Measurements from ENCODE around the gene JUP.

JUP gene

DNA sequence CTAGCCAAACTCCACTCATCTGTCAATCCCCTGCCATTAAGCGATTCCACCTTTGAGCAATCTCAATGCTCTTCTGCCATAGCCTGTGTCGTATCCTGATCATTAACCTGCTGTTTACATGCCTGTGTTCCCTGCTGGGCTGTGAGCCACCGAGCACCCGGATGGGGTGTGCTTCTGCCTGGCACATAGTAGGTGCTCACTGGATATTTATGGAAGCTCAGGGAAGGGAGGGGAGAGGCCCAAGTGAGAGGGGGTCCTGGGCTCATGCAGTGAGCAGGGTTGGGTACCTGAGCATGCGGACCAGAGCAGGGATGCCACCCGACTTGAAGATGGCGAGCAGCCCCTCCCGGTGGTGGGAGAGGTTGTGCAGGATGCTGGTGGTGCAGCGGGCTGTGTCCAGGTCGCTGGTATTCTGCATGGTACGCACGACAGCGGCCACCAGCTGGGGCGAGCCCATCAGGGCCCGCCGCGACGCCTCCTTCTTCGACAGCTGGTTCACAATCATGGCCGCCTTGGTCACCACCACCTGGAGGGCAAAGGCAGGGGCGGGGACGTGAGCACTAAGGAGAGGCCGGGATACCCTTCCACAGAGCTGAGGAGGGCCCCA, 17.7 kb downstream of the JUP start:
- CTCF ChIA-PET: interaction anchor here (0.7 to 1.2 kb wide), 3 partner anchors 11 to 73 kb away, joined by 3 read pairs; no protein-coding TSS in a partner anchor
- H3K4me3 ChIP-seq (ENCODE audit: low read depth, low read length): no peak overlapping the region
- no peak for DNase-seq (ENCODE audit: low read depth, low spot score)
- TF ChIP-seq, protein P1, sequence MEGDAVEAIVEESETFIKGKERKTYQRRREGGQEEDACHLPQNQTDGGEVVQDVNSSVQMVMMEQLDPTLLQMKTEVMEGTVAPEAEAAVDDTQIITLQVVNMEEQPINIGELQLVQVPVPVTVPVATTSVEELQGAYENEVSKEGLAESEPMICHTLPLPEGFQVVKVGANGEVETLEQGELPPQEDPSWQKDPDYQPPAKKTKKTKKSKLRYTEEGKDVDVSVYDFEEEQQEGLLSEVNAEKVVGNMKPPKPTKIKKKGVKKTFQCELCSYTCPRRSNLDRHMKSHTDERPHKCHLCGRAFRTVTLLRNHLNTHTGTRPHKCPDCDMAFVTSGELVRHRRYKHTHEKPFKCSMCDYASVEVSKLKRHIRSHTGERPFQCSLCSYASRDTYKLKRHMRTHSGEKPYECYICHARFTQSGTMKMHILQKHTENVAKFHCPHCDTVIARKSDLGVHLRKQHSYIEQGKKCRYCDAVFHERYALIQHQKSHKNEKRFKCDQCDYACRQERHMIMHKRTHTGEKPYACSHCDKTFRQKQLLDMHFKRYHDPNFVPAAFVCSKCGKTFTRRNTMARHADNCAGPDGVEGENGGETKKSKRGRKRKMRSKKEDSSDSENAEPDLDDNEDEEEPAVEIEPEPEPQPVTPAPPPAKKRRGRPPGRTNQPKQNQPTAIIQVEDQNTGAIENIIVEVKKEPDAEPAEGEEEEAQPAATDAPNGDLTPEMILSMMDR (IDR thresholded peaks at IDR 0.05; ENCODE audit: insufficient read depth, low read length, missing control alignments): no peak
- POLR2A ChIA-PET: no interaction called here

DNA sequence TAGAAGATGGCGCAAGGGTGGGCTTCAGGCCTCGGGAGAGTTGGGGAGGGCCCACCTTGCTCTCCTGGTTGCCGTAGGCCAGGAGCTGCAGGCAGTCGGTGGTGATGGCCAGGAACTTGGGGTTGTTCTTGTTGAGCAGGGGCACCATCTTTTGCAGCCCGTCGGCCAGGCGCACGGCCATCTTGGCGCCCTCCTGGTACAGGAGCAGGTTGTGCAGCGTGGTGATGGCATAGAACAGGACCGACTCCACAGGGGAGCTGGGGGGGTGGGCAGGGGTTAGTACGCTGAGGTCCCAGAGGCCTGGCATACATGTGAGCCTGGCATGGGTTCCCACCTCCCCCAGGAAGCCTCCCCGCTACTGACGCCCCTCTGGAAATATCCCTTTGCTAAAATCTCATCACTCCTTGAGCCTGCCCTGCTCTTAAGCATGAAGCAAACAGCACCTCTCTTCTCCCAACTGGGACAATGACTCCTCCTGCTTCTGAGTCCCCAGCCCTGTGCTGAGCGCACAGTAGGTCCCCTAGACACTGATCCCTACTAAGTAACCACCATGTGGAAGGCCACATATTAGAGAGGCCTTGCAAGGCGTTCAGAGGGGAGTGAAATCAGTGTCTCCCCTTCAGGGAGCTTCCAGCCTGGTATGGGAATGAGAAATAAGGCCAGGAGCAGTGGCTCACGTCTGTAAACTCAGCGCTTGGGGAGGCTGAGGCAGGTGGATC, 19.0 kb downstream of the JUP start:
- CTCF ChIA-PET: no interaction called here
- no peak for DNase-seq (ENCODE audit: low read depth, low spot score)
- POLR2A ChIA-PET: no interaction called here
- TF ChIP-seq, protein P1 (IDR thresholded peaks at IDR 0.05; ENCODE audit: insufficient read depth, low read length, missing control alignments): no peak
- no peak overlapping the region for H3K4me3 ChIP-seq (ENCODE audit: low read depth, low read length)

DNA sequence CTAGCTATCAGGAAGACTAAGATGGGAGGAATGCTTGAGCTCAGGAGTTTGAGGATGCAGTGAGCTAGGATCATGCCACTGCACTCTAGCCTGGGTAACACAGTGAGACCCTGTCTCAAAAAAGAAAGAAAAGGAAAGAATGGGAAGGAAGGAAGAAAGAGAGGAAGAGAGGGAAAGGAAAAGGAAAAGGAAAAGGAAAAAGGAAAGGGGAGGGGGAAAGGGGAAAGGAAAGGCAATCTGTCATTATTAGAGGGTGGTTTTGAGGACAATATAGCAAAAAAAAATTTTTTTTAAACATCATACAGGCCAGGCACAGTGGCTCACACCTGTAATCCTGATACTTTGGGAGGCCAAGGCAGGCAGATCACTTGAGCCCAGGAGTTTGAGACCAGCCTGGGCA, 20.4 kb downstream of the JUP start:
- ChIA-PET CTCF (no interaction called here), POLR2A (no interaction called here)
- DNase-seq (ENCODE audit: low read depth, low spot score): no peak
- TF ChIP-seq, protein P1 (IDR thresholded peaks at IDR 0.05; ENCODE audit: insufficient read depth, low read length, missing control alignments): no peak
- no peak overlapping the region for H3K4me3 ChIP-seq (ENCODE audit: low read depth, low read length)

DNA sequence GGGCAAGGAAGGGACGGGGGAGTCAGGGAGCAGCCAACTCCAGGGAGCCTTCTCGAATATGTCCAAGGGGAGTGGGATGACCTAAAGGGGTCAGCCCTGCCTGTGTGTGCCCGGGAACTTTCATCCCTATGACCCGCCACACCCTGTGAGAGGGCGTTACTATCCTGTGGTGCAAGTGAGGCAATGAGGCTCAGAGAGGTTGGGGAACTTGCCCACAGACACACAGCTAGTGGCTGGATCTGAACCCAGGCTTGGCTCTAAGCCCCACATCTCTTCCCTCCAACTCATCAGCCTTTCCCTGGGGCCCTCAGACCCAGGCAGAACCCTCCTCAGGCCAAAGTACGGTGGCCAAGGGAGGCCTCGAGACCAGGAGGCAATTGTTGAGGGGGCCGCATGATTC, 23.2 kb downstream of the JUP start:
- no peak overlapping the region for H3K4me3 ChIP-seq (ENCODE audit: low read depth, low read length)
- TF ChIP-seq, protein P1 (IDR thresholded peaks at IDR 0.05; ENCODE audit: insufficient read depth, low read length, missing control alignments): no peak
- POLR2A ChIA-PET: no interaction called here
- DNase-seq (ENCODE audit: low read depth, low spot score): no peak
- CTCF ChIA-PET: interaction anchor here (0.7 to 0.8 kb wide), 2 partner anchors 22 to 50 kb away, joined by 3 read pairs; no protein-coding TSS in a partner anchor

DNA sequence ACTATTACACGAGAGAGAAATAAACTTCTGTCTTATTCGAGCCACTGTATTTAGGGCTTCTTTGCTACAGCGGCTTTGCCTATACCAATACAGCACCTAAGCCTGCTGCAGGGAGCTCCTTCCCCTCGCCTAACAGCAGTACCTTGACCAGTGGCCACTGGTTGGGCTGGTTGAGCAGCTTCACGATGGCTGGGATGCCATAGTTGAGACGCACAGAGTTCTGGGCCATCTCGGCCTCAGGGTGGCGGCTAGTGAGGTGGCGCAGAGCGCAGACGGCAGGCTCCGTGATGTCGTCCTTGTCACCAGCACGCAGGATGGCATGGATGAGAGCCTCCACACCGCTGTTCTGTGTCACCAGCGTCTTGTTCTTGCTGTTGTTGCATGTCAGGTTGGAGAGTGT, 23.7 kb downstream of the JUP start:
- ChIA-PET CTCF (interaction anchor here (0.8 kb wide), 1 partner anchor 39 kb away, joined by 3 read pairs; no protein-coding TSS in a partner anchor), POLR2A (no interaction called here)
- TF ChIP-seq, protein P1 (IDR thresholded peaks at IDR 0.05; ENCODE audit: insufficient read depth, low read length, missing control alignments): no peak
- DNase-seq (ENCODE audit: low read depth, low spot score): no peak
- no peak overlapping the region for H3K4me3 ChIP-seq (ENCODE audit: low read depth, low read length)

DNA sequence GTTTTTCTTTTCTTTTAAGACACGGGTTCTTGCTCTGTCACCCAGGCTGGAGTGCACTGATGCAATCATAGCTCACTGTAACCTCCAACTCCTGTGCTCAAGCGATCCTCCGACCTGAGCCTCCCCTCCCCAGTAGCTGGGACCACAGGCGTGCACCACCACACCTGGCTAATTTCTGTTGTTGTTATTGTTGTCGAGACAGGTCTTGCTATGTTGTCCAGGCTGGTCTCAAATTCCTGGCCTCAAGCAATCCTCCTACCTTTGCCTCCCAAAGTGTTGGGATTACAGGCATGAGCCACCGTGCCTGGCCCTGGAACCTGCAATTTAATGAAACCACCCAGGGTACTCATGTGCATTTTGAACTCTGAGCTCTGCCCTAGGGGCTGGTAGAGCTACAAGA, 24.1 kb downstream of the JUP start:
- H3K4me3 ChIP-seq (ENCODE audit: low read depth, low read length): no peak overlapping the region
- DNase-seq (ENCODE audit: low read depth, low spot score): no peak
- TF ChIP-seq, protein P1 (IDR thresholded peaks at IDR 0.05; ENCODE audit: insufficient read depth, low read length, missing control alignments): no peak
- ChIA-PET CTCF (interaction anchor here (0.8 kb wide), 1 partner anchor 40 kb away, joined by 3 read pairs; no protein-coding TSS in a partner anchor), POLR2A (no interaction called here)

All from AG04449 (cell line).